ENCODE data around the gene LCNL1. TPM values are rescaled to one million over a fixed set of nuclear protein-coding genes. Genes with fewer than 3 reads are reported as not detected.

Gene LCNL1
- total RNA-seq, 2 donors from 2014 or later = 0.41 to 22.5 TPM

DNA sequence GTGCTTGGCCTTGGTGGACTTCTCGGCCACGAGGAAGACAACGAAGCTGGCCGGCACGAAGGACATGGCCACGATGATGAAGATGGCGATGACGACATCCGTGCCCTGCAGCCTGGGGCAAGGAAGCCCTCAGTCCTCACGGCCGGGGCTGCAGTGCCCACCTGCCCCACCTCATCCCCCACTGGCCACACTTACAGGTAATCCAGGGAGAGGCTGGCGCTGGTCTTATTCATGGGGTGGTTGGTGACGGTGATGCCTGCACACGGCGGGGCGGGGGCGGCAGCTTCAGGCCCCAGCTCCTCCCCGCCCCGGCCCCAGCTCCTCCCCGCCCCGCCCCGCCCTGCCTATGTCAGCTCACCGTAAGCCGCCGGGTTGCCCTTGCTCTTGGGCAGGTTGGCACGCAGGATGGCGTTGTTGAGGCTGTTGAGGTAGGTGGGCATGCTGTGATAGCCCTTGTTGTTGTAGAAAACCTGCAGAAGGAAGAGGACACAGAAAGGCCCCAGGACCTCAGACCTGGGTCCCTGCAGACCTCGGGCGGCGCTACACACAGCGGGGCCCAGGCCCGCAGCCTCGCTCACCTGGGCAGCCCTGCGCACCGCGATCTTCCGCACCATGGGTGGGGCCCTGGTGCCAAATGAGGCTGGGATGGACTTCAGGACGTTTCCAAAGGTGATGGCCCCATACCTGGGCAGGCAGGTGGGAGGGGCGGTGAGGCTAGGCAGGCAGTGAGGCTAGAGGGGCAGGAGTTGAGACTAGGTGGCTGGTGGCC, 29.3 kb downstream of the LCNL1 start:
- no peaks in the 10 kb centered on the region for H3K9me3 ChIP-seq
- no peaks in the 10 kb centered on the region for H3K36me3 ChIP-seq
- TF ChIP-seq POLR2AphosphoS5 (IDR thresholded peaks at IDR 0.05) = no peak
- TF ChIP-seq, protein P1, sequence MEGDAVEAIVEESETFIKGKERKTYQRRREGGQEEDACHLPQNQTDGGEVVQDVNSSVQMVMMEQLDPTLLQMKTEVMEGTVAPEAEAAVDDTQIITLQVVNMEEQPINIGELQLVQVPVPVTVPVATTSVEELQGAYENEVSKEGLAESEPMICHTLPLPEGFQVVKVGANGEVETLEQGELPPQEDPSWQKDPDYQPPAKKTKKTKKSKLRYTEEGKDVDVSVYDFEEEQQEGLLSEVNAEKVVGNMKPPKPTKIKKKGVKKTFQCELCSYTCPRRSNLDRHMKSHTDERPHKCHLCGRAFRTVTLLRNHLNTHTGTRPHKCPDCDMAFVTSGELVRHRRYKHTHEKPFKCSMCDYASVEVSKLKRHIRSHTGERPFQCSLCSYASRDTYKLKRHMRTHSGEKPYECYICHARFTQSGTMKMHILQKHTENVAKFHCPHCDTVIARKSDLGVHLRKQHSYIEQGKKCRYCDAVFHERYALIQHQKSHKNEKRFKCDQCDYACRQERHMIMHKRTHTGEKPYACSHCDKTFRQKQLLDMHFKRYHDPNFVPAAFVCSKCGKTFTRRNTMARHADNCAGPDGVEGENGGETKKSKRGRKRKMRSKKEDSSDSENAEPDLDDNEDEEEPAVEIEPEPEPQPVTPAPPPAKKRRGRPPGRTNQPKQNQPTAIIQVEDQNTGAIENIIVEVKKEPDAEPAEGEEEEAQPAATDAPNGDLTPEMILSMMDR (IDR thresholded peaks at IDR 0.05) = no peak
- TF ChIP-seq POLR2A (IDR thresholded peaks at IDR 0.05) = no peak
- H3K27ac ChIP-seq = no peak overlapping the region
- 92% methylated on average over 38 of the region's 39 CpGs for WGBS
- no peaks in the 10 kb centered on the region for H3K4me1 ChIP-seq (replicated peaks)
- no peak for DNase-seq (ENCODE audit: low spot score)
- H3K27me3 ChIP-seq (replicated peaks; ENCODE audit: insufficient read depth) = no peaks in the 10 kb centered on the region
- no peak overlapping the region for H3K4me3 ChIP-seq
- intact Hi-C loops (cut with DNase I) = no loop called here

GRCh38 chr9:137012694-137013570, 30.1 kb downstream of the LCNL1 start:
- Histone ChIP-seq H3K4me3 (no peak overlapping the region), H3K27ac (no peak overlapping the region), H3K4me1 (replicated peaks) (no peaks in the 10 kb centered on the region), H3K9me3 (no peaks in the 10 kb centered on the region), H3K36me3 (no peaks in the 10 kb centered on the region), H3K27me3 (replicated peaks; ENCODE audit: insufficient read depth) (no peaks in the 10 kb centered on the region)
- 87% methylated on average over 63 of the region's 67 CpGs for WGBS
- TF ChIP-seq, protein P1 (IDR thresholded peaks at IDR 0.05) = no peak
- TF ChIP-seq POLR2A (IDR thresholded peaks at IDR 0.05) = no peak
- TF ChIP-seq POLR2AphosphoS5 (IDR thresholded peaks at IDR 0.05) = no peak
- intact Hi-C loops (cut with DNase I) = no loop called here
- DNase-seq (ENCODE audit: low spot score) = no peak

DNA sequence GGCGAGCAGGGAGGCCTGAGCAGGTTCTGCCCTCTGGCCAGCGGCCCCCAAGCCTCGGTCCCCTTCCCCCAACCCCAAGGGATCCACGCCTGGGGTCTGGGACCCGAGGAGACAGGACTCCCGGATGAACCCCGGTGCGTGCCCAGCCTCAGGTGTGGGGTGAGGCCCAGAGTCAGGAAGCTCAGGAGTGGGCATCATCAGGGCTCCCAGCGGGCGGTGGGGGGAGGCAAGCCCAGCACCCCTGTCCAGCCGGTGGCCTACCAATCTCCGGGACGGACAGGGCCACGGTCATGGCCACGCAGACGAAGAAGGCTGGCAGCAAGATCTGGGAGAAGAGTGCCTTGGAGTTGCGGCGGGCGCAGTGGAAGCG, 30.8 kb downstream of the LCNL1 start:
- no peaks in the 10 kb centered on the region for H3K27me3 ChIP-seq (replicated peaks; ENCODE audit: insufficient read depth)
- H3K4me3 ChIP-seq = no peak overlapping the region
- no peaks in the 10 kb centered on the region for H3K36me3 ChIP-seq
- H3K27ac ChIP-seq = no peak overlapping the region
- TF ChIP-seq POLR2AphosphoS5 (IDR thresholded peaks at IDR 0.05) = no peak
- TF ChIP-seq, protein P1 (IDR thresholded peaks at IDR 0.05) = no peak
- TF ChIP-seq POLR2A (IDR thresholded peaks at IDR 0.05) = no peak
- intact Hi-C loops (cut with DNase I) = no loop called here
- DNase-seq (ENCODE audit: low spot score) = no peak
- no peaks in the 10 kb centered on the region for H3K4me1 ChIP-seq (replicated peaks)
- no peaks in the 10 kb centered on the region for H3K9me3 ChIP-seq
- 98% methylated on average over 18 of the region's 20 CpGs for WGBS

- no peak for DNase-seq (ENCODE audit: low spot score)
- H3K4me1 ChIP-seq (replicated peaks) = no peaks in the 10 kb centered on the region
- no peaks in the 10 kb centered on the region for H3K27me3 ChIP-seq (replicated peaks; ENCODE audit: insufficient read depth)
- intact Hi-C loops (cut with DNase I) = no loop called here
- no peak overlapping the region for H3K27ac ChIP-seq
- H3K9me3 ChIP-seq = no peaks in the 10 kb centered on the region
- 93% methylated on average over 23 of the region's 23 CpGs for WGBS
- no peak overlapping the region for H3K4me3 ChIP-seq
- no peaks in the 10 kb centered on the region for H3K36me3 ChIP-seq
- no peak for TF ChIP-seq POLR2A (IDR thresholded peaks at IDR 0.05)
- no peak for TF ChIP-seq POLR2AphosphoS5 (IDR thresholded peaks at IDR 0.05)
- TF ChIP-seq, protein P1 (IDR thresholded peaks at IDR 0.05) = no peak
Observed at GRCh38 chr9:137014166-137014565, 31.4 kb downstream of the LCNL1 start.

Measured in prostate gland (tissue), 2 donors.